GM18870 (cell line): ENCODE data around the gene PIGV.

Experiments
- ATAC-seq: cut with Tn5 transposase; IDR thresholded peaks from one replicate; pipeline ENCODE4 v1.9.1; 2021; ENCODE audit warnings: moderate library complexity; ENCODE audit not compliant: unreplicated experiment

The PIGV gene

DNA sequence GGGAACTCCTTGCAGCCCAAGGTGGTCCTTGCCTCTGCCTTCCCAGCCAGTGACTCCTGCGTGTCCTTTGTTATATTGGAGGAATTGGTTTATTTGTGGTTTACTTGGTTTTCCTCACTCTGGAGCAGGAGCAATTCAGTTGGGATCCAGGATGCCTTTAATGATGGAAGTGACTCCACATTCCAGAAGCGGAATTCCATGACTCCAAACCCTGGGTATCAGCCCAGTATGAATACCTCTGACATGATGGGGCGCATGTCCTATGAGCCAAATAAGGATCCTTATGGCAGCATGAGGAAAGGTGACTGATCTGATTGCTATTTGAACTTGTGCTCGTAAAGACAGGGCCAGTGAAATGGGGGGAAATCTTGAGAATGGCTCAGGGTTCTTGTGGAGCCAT lies 15.1 kb upstream of the PIGV start:
- no peak for ATAC-seq

DNA sequence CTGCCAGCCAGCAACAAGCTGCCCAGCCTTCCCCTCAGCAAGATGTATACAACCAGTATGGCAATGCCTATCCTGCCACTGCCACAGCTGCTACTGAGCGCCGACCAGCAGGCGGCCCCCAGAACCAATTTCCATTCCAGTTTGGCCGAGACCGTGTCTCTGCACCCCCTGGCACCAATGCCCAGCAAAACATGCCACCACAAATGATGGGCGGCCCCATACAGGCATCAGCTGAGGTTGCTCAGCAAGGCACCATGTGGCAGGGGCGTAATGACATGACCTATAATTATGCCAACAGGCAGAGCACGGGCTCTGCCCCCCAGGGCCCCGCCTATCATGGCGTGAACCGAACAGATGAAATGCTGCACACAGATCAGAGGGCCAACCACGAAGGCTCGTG lies 13.3 kb upstream of the PIGV start:
- no peak for ATAC-seq

DNA sequence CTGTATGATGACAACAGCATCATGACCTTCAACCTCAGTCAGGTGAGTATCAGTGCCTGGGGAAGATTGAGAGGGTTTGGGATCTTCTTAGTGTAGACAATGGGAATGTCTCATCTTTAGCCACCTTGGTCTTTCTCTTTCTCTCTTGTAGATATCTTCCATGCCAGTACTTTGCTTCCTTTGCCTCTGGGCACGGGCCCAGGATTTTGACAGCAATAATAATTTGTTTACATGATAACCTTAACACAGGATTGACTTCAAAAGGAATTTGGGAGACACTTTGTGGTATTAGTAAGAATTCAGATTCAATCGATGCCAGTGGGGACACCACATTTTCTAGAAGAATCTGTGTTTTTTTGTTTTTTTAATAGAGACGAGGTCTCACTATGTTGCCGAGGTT lies 12.1 kb upstream of the PIGV start:
- no peak for ATAC-seq

DNA sequence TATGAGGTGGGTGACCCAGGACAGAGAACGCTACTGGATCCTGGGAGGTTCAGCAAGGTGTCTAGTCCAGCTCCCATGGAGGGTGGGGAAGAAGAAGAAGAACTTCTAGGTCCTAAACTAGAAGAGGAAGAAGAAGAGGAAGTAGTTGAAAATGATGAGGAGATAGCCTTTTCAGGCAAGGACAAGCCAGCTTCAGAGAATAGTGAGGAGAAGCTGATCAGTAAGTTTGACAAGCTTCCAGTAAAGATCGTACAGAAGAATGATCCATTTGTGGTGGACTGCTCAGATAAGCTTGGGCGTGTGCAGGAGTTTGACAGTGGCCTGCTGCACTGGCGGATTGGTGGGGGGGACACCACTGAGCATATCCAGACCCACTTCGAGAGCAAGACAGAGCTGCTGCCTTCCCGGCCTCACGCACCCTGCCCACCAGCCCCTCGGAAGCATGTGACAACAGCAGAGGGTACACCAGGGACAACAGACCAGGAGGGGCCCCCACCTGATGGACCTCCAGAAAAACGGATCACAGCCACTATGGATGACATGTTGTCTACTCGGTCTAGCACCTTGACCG lies 8.6 kb upstream of the PIGV start:
- no peak for ATAC-seq

DNA sequence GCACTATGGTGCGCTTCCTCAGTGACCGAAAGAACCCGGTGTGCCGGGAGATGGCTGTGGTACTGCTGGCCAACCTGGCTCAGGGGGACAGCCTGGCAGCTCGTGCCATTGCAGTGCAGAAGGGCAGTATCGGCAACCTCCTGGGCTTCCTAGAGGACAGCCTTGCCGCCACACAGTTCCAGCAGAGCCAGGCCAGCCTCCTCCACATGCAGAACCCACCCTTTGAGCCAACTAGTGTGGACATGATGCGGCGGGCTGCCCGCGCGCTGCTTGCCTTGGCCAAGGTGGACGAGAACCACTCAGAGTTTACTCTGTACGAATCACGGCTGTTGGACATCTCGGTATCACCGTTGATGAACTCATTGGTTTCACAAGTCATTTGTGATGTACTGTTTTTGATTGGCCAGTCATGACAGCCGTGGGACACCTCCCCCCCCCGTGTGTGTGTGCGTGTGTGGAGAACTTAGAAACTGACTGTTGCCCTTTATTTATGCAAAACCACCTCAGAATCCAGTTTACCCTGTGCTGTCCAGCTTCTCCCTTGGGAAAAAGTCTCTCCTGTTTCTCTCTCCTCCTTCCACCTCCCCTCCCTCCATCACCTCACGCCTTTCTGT lies 7.3 kb upstream of the PIGV start:
- no peak for ATAC-seq

DNA sequence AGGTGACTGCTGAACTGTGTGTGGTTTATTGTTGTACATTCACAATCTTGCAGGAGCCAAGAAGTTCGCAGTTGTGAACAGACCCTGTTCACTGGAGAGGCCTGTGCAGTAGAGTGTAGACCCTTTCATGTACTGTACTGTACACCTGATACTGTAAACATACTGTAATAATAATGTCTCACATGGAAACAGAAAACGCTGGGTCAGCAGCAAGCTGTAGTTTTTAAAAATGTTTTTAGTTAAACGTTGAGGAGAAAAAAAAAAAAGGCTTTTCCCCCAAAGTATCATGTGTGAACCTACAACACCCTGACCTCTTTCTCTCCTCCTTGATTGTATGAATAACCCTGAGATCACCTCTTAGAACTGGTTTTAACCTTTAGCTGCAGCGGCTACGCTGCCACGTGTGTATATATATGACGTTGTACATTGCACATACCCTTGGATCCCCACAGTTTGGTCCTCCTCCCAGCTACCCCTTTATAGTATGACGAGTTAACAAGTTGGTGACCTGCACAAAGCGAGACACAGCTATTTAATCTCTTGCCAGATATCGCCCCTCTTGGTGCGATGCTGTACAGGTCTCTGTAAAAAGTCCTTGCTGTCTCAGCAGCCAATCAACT lies 6.4 kb upstream of the PIGV start:
- ATAC-seq, result no peak

DNA sequence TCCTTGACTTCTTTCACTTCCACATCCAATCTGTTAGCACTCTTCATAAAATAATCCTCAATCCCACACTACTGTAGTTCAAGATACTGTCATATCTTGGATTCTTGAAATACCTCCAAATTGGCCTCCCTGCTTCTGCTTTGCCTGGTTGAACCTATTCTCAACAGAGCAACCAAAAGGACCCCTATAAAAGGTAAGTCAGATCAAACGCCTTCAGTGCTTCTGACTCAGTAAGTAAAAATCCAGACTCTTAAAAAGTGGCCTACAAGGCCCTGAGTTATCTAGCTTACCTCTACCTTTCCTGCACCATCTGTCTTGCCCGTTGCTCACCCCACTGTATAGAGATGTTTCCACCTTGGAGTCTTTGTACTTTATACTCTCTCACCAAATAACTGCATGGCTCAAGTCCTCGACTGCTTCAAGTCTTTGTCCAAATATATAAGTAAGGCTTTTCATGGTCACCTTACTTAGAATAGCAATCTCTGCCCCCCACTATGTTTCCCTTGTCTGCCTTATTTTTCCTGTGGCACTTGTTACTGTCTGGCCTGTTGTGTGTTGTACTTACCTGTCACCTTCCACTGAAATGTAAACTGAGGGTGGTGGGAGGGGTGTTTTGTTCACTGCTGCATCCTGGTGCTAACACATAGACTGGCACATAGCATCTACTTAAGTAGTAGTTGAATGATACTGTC lies 5.1 kb upstream of the PIGV start:
- no peak for ATAC-seq

DNA sequence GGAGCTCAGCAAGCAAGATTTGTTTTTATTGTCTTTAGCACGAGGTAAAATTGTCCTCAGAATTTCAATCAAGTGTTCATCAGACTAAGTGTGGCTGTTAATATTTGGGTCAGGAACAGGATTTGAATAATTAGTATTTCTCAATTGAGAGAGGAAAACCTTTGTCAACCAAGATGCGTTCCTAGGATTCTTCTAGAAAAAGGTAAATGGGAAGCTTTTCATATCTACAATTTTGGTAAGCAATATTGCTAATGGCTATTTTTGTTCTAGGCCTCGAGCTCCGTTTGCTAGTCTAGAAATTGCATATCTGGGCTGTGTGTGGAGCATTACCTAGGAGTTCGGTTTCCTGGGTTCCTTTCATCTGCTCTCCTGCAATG lies 4.1 kb upstream of the PIGV start:
- ATAC-seq, result no peak

DNA sequence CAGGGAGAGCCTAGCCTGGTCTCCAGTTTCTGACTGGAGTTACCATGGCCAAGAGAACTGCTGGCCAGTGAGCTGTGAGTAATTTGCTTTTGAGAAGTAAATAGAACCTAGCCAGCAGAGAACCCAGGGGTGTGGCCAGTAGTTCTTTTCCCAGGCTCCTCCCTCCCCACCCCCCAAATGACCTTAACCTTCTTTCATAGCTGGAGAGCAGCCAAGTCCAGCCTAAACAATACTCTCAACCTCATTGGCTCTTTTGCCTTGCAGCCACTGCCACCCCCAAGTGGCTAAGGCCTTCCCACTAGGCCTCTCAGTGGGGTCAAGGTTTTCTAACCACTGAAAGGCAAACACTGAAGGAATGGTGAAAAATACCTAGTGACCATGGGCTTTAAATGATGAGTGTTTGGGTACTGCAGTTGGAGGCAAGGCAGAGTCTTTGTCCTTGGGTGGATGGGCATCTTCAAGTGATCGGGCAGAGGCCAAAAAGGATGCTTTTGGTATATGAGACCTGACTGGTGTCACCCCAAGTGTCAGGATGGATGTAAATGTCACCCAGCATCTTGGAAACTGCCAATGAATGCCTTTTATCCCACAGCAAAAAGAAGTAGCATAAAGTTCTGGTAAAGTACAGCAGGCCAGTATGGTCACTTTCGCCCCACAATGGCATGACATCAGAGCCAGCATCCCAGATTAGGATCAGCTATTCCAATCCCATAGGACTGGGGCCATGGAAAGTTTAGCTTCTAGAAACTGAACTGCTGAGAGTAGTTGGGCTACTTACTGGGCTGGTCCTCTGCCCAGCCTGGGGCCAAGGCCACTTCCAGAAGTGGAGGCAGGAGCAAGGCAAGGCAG lies 3.5 kb upstream of the PIGV start:
- ATAC-seq, result no peak

DNA sequence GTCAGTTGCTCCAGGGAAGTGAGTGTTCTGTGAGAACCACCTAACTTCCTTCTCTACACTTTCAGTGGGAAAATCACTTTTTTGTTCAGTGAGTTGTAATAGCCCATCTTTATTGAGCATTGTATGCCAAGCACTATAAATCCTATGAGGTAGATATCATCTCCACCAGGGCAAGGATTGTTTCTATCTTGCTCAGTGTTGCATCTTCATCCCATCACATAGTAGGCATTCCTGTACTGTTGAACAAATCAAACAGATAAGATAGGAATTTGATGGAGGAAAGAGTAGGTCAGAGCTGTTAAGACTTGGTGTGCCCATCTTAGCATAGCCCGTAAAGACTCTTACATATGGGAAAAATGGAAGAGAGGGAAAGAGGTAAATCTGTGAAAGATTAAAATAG lies 2.9 kb upstream of the PIGV start:
- no peak for ATAC-seq

DNA sequence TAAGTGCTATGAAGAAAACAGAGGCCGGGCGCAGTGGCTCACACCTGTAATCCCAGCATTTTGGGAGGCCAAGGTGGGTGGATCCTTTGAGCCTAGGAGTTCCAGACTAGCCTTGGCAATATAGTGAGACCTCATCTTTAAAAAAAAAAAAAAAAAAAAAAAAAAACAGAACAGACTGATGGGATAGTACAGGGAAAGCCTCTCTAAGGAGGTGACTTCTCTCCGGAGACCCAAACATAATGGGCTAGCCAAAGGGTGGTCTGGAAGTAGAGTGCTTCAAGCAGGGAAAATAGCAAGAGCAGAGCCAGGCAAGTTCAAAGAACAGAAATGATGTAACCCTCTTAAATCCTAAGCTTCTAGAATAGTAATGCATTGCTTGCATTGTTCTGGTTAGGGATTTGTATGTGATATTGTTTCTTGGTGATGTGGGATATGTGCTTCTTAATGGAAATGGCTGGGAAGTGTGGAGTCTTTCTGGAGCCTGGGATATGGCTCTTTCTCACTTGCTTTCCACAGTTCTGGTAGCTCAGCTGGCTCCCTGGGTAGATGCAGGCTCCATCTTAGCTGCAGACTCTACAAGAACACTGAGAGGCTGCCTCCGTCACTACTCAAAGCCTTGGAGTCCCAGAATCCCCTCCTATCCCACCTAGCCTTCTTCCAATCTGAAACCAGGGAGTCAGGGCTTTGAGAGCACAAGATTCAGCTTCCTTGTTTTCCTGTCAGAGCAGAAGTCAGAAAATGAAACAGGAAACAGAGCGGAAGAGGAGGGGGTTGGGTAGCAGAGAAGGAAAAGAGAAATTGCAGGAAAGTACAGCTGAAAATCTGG lies 1.9 kb upstream of the PIGV start:
- no peak for ATAC-seq

DNA sequence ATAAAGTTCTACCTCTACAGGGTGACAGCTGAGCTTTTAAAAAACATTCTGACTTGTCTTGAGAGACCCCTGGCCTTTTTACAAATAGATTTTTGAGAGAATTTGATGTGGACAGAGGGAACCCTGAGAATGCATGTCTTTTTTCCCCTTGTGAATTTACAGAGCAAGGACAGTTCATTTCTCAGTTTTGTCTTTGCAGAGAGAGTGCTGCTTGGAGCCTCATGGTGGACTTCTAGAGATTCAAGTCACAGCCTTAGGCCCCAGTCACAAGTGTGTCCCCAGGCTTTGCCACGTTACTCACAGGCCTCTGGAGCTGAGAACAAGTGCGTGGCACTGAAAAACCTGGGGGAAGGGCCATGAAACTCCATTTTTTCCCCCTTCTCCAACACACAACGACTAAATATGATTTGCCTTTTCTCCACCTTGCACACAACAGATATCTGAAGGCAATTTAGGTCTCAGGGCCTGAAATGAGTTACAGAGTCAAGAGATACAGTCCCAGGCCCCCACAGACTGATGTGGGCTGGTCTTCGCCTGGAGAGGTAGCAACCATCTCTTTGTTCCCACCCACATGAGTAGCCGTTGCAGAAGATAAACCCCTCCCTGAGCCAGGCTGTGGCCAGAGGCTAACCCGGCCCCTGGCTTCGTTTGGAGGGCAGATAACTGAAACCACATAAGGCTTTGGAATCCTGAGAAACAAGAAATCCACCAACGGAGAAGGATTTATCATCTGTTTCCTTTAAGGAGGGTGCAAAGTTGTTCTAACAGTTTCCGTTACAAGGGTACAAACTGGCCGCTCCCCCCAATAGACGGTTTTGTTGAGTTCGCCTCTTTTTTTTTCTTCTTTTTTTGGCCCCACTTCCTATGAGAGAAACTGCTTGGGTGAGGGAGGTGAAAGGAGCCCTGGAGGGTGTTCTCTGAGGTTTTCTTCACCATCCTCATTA lies 1.0 kb upstream of the PIGV start:
- ATAC-seq, result no peak

DNA sequence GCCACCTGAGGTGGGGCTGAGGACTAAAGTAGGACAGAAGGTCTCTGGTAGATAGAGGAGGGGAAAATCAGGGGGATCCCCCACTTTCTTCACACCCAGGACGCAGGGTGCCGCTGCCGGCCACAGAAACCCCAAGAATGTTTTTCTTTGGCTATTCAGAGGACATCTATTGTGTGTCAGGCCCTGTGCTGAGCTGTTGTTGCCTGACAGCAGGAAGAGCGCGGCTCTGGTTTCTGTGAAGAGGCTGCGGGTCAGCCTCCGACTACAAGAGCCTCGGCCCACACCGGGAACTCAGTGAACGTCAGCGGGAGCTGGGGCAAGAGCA lies 407 bp upstream of the PIGV start:
- peak; percentile 38 for ATAC-seq

DNA sequence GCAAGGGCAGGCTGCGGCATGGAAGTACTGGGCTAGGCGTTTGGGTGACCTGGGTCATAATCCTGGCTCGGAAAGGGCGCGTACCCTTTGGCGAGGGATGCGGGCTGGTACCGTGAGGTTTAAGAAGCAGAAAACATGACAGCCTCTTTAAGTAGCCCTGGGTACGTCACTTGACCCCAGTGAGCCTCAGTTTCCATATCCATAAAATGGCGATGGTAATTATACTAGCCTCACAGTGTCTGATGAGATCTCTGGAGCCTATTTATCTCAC lies 700 bp downstream of the PIGV start:
- ATAC-seq, result no peak

DNA sequence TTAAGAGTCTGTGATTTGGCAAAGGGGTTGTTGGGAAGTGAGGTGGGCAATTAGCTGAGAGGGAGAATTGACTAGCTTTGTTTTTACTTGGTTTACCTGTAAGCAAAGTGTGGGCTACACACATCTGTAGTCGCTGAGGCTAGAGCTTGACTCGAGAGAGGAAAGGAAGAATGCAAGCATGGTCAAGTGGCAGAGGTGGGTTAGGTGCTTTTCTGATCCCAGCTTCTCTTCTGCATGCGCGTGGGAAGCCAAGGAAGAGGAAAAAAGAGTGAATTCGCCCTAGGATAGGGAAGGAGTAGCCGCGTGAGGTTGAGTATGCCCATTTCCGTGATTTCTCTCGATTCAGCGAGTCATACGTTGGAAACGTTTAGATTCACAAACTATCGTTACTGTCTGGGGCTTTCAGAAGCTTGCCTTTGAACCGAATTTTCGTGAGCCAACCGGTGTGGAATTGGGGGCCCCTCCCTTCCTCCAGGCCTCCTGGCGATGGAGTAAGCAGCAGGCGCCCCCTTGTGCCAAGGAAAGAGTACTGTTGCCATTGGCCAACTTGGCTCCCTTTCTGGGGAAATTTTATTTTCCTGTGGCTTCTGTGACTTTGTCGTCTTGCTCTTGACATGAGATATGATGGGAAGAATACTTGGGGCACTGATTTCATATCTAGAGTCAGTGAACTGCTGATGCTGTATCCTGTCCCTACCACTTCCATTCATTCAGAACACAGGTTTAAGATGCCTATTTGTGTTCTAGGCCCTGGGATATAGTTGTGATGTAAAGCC lies 1.3 kb downstream of the PIGV start:
- ATAC-seq, result no peak

DNA sequence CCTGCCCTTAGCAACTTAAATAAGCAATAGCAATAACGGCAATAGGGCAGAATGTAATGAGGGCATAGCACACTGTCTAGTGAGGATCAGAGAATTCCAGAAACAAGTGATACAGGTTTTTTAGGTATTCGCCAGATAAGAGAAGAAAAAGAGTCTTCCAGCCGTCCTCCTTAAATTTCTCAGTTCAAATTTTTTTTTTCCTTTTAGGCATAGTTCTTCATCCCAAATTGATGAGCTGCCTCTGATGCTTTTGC lies 1.8 kb downstream of the PIGV start:
- ATAC-seq, result no peak

DNA sequence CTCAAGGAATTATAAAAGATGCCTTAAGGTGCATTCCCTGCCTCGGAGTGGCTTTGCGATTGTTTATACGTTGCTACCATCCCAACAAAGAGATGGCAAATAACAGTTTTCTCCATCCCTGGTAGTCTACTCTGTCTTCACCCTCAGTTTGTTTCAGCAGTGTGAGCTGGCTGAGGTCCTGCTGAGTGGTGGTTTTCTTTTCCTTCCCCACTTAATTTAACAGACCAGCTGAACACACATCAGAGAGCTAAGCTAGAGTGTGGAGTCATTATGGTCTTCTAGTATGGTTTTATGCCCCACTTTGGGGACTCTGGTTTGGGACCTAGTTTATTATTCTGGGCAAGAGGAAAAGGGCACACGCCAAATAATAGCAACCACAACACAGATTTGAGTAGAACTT lies 2.2 kb downstream of the PIGV start:
- ATAC-seq, result no peak

DNA sequence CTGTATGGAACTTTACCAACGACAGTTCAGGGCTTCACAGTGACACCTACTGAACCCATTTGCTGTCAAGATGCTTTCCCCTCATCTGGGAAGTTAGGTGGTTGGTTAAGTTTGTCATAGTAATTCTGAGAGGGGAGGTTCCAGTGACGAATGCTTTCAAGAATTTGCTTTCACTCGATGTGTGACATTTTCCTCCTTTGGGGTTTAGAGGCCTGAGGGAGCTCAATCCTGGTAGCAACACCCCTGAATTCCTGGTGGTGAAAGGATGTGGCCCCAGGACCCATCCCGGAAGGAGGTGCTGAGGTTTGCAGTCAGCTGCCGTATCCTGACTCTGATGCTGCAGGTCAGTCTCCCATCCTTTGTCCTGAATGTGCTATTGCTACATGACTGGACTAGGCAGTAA lies 2.8 kb downstream of the PIGV start:
- no peak for ATAC-seq

DNA sequence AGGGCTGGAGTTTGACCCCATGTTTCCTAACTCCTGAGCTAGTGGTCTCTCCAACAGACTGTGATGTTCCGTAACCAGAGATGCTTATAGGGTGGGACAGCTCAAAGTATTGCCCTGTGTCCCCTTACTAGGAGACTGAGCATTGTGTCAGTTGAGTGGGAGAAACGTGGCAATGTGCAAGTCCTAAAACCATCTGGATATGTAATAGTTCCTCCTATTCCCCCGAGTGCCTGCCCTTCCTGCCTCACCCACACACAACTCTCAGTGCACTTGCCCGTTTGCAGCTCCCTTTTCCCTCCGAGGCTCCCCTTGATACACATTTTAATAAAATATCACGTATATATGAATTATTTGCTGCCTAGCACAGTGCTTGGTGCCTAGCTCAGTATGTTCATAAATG lies 3.4 kb downstream of the PIGV start:
- ATAC-seq, result no peak
